ACC112 (cell line): ENCODE measurements around the gene SPRR2B.
"Not testable (repeated sequence)": the region's sequence is repeated elsewhere in the genome, so short reads cannot be mapped to it uniquely, and the experiment has no call there.

Experiments used
- H2AFZ ChIP-seq: fragments of 200-600 bp; sonication (generic); one replicate; pipeline ENCODE4 v1.6.0; 2017; ENCODE audit warnings: antibody characterized with exemption, low read length; ENCODE audit not compliant: unreplicated experiment
- H3K27ac ChIP-seq: fragments of 200-600 bp; sonication (generic); 2 replicates; pipeline ENCODE4 v1.5.1; 2014; ENCODE audit warnings: low read depth, mild to moderate bottlenecking, antibody characterized with exemption, low read length, moderate library complexity
- H3K27me3 ChIP-seq: fragments of 200-600 bp; sonication (generic); 2 replicates; pipeline ENCODE4 v1.6.1; 2014; ENCODE audit warnings: mild to moderate bottlenecking, antibody characterized with exemption, low read length, moderate library complexity, mixed read lengths; ENCODE audit not compliant: insufficient read depth
- H3K36me3 ChIP-seq: fragments of 200-600 bp; sonication (generic); 2 replicates; pipeline ENCODE4 v1.6.1; 2016; ENCODE audit warnings: mild to moderate bottlenecking, antibody characterized with exemption, low read length, moderate library complexity, mixed read lengths; ENCODE audit not compliant: insufficient read depth
- H3K4me1 ChIP-seq: fragments of 200-600 bp; sonication (generic); one replicate; pipeline ENCODE4 v1.6.1; 2016; ENCODE audit warnings: low read length, mixed read lengths; ENCODE audit not compliant: insufficient read depth, unreplicated experiment, control insufficient read depth
- H3K4me3 ChIP-seq: fragments of 200-600 bp; sonication (generic); 2 replicates; pipeline ENCODE4 v1.5.1; 2014; ENCODE audit warnings: mild to moderate bottlenecking, low read depth, low read length
- H3K79me2 ChIP-seq: fragments of 200-600 bp; sonication (generic); one replicate; pipeline ENCODE4 v1.6.0; 2016; ENCODE audit warnings: low read length; ENCODE audit not compliant: control insufficient read depth, unreplicated experiment, insufficient read depth

SPRR2B gene

DNA sequence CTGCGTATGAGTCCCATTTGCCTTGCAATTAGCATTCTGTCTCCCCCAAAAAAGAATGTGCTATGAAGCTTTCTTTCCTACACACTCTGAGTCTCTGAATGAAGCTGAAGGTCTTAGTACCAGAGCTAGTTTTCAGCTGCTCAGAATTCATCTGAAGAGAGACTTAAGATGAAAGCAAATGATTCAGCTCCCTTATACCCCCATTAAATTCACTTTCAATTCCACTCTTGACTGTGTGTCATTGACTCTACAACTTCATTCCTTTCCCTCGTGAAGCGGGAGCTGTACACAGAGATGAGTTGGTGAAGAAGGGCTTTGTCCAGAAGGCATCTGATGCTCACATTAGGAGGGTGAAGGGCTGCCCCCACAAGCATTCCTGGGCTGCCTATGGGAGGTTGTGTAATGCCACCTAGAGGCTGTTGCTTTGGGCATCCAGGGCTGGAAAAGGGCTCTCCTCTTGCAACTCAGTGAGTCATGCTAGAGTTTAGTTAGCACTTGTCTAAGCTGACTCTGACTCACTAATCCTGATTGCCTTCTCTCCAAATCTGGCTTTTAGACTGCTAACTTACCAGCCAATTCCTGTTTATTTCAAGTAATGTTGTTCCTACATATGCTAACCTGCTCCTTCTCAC, 38.6 kb downstream of the SPRR2B start:
- Histone ChIP-seq H2AFZ (no peak overlapping the region), H3K4me1 (no peaks in the 10 kb centered on the region), H3K27ac (no peak overlapping the region), H3K27me3 (no peaks in the 10 kb centered on the region), H3K79me2 (no peaks in the 10 kb centered on the region), H3K4me3 (no peak overlapping the region), H3K36me3 (no peaks in the 10 kb centered on the region)

DNA sequence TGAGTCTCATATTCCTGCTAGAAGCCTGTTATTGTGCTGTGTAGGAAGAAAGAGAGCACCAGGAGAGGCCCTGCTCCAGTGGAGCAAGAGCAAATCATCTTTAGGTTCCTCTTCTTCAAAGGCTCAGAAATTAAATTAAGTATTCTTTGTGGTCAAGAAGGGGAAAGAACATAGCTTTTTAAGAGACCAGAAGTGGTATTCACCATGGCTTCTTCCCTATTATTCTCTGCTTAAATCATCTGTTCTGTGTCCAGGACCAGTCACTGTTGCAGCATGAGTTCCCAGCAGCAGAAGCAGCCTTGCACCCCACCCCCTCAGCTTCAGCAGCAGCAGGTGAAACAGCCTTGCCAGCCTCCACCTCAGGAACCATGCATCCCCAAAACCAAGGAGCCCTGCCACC, 39.3 kb downstream of the SPRR2B start:
- no peak overlapping the region for H2AFZ ChIP-seq
- no peaks in the 10 kb centered on the region for H3K36me3 ChIP-seq
- no peaks in the 10 kb centered on the region for H3K4me1 ChIP-seq
- H3K27me3 ChIP-seq: no peaks in the 10 kb centered on the region
- H3K79me2 ChIP-seq: no peaks in the 10 kb centered on the region
- H3K4me3 ChIP-seq: no peak overlapping the region
- H3K27ac ChIP-seq: no peak overlapping the region

GRCh38 chr1:153030895-153031294, 40.5 kb downstream of the SPRR2B start, which contains the start of gene SPRR1B:
SPRR1B (plus strand) TSS chr1:153031203; CDS start chr1:153032346, 1,143 bp downstream.
- H3K36me3 ChIP-seq: no peaks in the 10 kb centered on the region
- no peak within 1 kb of the TSS for H3K27ac ChIP-seq
- H3K27me3 ChIP-seq: no peaks in the 10 kb centered on the region
- no peak within 1 kb of the TSS for H3K4me3 ChIP-seq
- H3K79me2 ChIP-seq: no peaks in the 10 kb centered on the region
- H3K4me1 ChIP-seq: no peaks in the 10 kb centered on the region
- no peak within 1 kb of the TSS for H2AFZ ChIP-seq

DNA sequence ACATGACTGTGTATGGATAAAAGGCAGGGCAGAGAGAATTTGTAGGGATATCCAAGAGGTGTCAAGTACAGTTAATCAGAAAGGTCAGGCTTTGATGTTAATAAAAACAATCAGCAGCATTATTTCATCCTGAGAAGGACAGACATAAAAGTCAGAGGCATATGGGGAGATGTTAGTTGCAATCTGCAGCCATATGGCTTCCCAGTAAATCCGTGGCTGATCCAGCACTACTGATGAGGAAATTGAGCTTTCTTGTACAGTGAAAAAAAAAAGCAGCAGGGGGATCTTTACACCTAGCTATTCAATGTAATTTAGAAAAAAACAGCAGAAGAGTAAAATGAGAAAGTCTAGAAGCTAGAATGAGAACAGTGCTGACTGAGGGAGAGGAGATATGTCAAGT, 42.6 kb downstream of the SPRR2B start:
- Histone ChIP-seq H2AFZ (no peak overlapping the region), H3K79me2 (no peaks in the 10 kb centered on the region), H3K36me3 (no peaks in the 10 kb centered on the region), H3K27ac (no peak overlapping the region), H3K27me3 (no peaks in the 10 kb centered on the region), H3K4me3 (no peak overlapping the region), H3K4me1 (no peaks in the 10 kb centered on the region)

GRCh38 chr1:153025797-153026196, 45.6 kb downstream of the SPRR2B start:
- Histone ChIP-seq H3K36me3 (no peaks in the 10 kb centered on the region), H3K27ac (no peak overlapping the region), H2AFZ (no peak overlapping the region), H3K27me3 (no peaks in the 10 kb centered on the region), H3K4me3 (no peak overlapping the region), H3K79me2 (no peaks in the 10 kb centered on the region), H3K4me1 (no peaks in the 10 kb centered on the region)

GRCh38 chr1:153024413-153024812, 47.0 kb downstream of the SPRR2B start:
- no peaks in the 10 kb centered on the region for H3K27me3 ChIP-seq
- no peak overlapping the region for H2AFZ ChIP-seq
- no peaks in the 10 kb centered on the region for H3K36me3 ChIP-seq
- no peak overlapping the region for H3K4me3 ChIP-seq
- no peak overlapping the region for H3K27ac ChIP-seq
- H3K79me2 ChIP-seq: no peaks in the 10 kb centered on the region
- no peaks in the 10 kb centered on the region for H3K4me1 ChIP-seq

- Histone ChIP-seq H3K79me2 (no peaks in the 10 kb centered on the region), H3K4me3 (no peak overlapping the region), H3K27me3 (no peaks in the 10 kb centered on the region), H3K27ac (no peak overlapping the region), H2AFZ (no peak overlapping the region), H3K36me3 (no peaks in the 10 kb centered on the region), H3K4me1 (no peaks in the 10 kb centered on the region)
Observed at GRCh38 chr1:153023109-153023508, 48.3 kb downstream of the SPRR2B start.

DNA sequence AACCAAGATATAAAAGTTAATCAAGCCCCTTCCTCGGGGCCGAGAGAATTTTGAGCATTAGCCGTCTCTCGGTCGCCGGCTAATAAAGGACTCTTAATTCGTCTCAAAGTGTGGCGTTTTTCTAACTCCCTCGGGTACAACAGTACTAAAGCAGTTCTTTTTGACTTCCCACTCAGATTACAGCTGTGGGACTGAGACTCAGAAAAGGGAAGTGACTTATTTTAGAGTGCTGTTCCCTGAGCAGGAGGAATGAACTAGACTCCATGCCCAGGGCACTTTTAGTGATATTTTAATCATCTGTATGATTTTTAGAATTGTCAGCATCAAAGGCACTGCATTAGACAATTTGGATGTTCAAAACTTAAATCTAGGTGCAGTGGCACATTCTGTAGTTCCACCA, 49.1 kb downstream of the SPRR2B start:
- H3K4me1 ChIP-seq, H3K79me2 ChIP-seq, H3K27ac ChIP-seq, H3K27me3 ChIP-seq, H3K4me3 ChIP-seq, H2AFZ ChIP-seq, H3K36me3 ChIP-seq: not testable (repeated sequence)

DNA sequence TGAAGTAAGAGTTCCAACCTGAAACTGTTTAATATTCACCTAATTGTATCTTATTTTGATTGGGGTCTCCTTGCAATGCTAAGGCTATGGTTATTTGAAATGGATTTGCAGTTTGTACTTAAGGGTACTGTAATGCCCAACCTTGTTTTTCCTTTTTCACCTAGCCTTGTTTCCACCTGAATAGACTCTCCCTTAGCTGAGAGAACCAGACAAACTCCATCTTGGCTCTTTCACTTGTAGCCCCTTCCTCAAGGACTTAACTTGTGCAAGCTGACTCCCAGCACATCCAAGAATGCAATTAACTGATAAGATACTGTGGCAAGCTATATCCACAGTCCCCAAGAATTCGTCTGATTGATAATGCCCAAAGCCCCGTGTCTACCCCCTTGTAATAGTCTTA, 49.6 kb downstream of the SPRR2B start:
- not testable (repeated sequence) for H3K27me3 ChIP-seq, H2AFZ ChIP-seq, H3K79me2 ChIP-seq, H3K27ac ChIP-seq, H3K4me1 ChIP-seq, H3K4me3 ChIP-seq, H3K36me3 ChIP-seq
